A204.1 (cell line): ENCODE data around the gene KRT33B.

Experiments used
- FAIRE-seq: peaks from 2 replicates; lab custom pipeline; 2012; peaks lifted over from hg19 to GRCh38; lab: Jason Lieb, UNC

Gene KRT33B

GRCh38 chr17:41345992-41346391, 23.6 kb downstream of the KRT33B start:
- no peak for FAIRE-seq

- FAIRE-seq, result no peak
These were observed 26.6 kb downstream of the KRT33B start for GRCh38 chr17:41343029-41343428.

- FAIRE-seq, result no peak
These were observed 28.4 kb downstream of the KRT33B start for GRCh38 chr17:41340934-41341861.

GRCh38 chr17:41340494-41340893, 29.1 kb downstream of the KRT33B start:
- no peak for FAIRE-seq

- FAIRE-seq, result no peak
These were observed 29.9 kb downstream of the KRT33B start for GRCh38 chr17:41339571-41340172.

GRCh38 chr17:41338961-41339485, 30.6 kb downstream of the KRT33B start:
- no peak for FAIRE-seq

- FAIRE-seq, result no peak
These were observed 33.9 kb downstream of the KRT33B start for GRCh38 chr17:41335747-41336146.

GRCh38 chr17:41334385-41335305, 35.0 kb downstream of the KRT33B start:
- no peak for FAIRE-seq

GRCh38 chr17:41333836-41334235, 35.8 kb downstream of the KRT33B start:
- no peak for FAIRE-seq

- FAIRE-seq, result no peak
These were observed 36.5 kb downstream of the KRT33B start for GRCh38 chr17:41333098-41333497.

- FAIRE-seq, result no peak
These were observed 37.4 kb downstream of the KRT33B start for GRCh38 chr17:41332239-41332638.

- FAIRE-seq, result no peak
These were observed 38.0 kb downstream of the KRT33B start for GRCh38 chr17:41331606-41332005.

GRCh38 chr17:41329279-41329948, 40.2 kb downstream of the KRT33B start:
- no peak for FAIRE-seq

- FAIRE-seq, result no peak
These were observed 41.4 kb downstream of the KRT33B start for GRCh38 chr17:41328207-41328606.

GRCh38 chr17:41327411-41328120, 42.0 kb downstream of the KRT33B start:
- no peak for FAIRE-seq

- no peak for FAIRE-seq
These were observed 43.2 kb downstream of the KRT33B start for GRCh38 chr17:41326173-41327145.

GRCh38 chr17:41325611-41326010, 44.0 kb downstream of the KRT33B start:
- FAIRE-seq, result no peak

- FAIRE-seq, result no peak
These were observed 44.5 kb downstream of the KRT33B start for GRCh38 chr17:41325126-41325525.

GRCh38 chr17:41324180-41325075, 45.2 kb downstream of the KRT33B start:
- no peak for FAIRE-seq
